Measurements from ENCODE around the gene RBBP8. TPM values are rescaled to one million over a fixed set of nuclear protein-coding genes. Genes with fewer than 3 reads are reported as not detected.

RBBP8 gene
- total and polyA plus RNA-seq, 10 of the 15 experiments (the other 5 are each of a cell fraction or from before 2014, with no cell fraction given): 46.2 to 82.3 (median 68.7) TPM

DNA sequence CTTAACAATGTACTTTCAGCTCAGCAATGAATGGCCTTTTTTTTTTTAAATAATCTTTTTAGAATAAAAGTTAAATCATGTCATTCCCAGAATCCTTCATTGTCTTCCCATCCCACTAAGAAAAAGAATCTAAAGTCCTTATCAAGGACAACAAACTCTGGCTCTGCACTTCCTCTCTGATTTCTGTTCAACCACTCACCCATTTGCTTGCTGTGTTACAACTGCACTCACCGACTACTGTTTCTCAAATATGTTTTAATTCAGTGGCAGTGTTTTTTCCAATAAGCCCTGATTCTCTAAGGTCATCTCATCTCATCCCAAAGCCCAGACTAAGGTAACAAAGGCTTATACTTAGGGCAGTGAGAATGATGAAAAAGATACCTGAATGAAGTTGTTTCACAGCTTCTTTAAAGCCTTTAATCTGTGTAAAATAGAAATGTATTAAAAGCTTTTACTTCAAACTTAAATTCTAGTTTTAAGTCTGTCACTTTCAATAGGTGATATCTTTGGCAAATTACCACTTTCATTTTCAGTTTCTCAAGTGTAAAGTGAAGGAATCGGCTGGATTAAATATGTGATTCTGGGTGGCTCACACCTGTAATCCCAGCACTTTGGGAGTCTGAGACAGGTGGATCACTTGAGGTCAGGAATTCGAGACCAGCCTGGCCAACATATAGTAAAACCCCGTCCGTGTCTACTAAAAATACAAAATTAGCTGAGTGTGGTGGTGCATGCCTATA is 87.6 kb downstream of the RBBP8 start:
- FAIRE-seq (peak; percentile 82), DNase-seq (ENCODE audit: low read depth, low spot score) (no peak), ATAC-seq (peak; percentile 67)
- BruUV-seq (replicated peaks): no TSS peak
- ChIA-PET POLR2A (interaction anchor here (0.7 kb wide), 1 partner anchor 25 kb away, joined by 3 read pairs; no protein-coding TSS in a partner anchor), RAD21 (ENCODE audit: unreplicated experiment) (interaction anchor here (0.6 to 1.4 kb wide), 6 partner anchors 11 to 484 kb away, joined by 3 to 4 read pairs (median 3); no protein-coding TSS in a partner anchor), SMC1A (ENCODE audit: uncharacterized antibody, unreplicated experiment) (interaction anchor here (0.7 to 1.5 kb wide), 3 partner anchors 110 to 339 kb away, joined by 3 to 4 read pairs (median 3); no protein-coding TSS in a partner anchor), CTCF (interaction anchor here (0.9 to 1.3 kb wide), 3 partner anchors 38 to 338 kb away, joined by 3 to 6 read pairs (median 4); no protein-coding TSS in a partner anchor)
- peak overlapping the region; percentile 39; the same call in 1 of the 2 replicates for H3K4me2 ChIP-seq (ENCODE audit: control insufficient read depth, insufficient read depth)
- H3K9me3 ChIP-seq (replicated peaks; ENCODE audit: control insufficient read depth, insufficient read depth, low read length): no peaks in the 10 kb centered on the region
- in situ Hi-C loops (cut with MboI): no loop called here
- peaks cover 0 to 3% of the 10 kb centered on the region in 2 experiments; a peak in 3 of 4 replicates for H3K36me3 ChIP-seq (ENCODE audit: control insufficient read depth in 2 of 2, insufficient read depth in 2 of 2, low read length in 1 of 2)
- peak overlapping the region; percentile 28 for H3K27ac ChIP-seq (ENCODE audit: control insufficient read depth, insufficient read depth)
- H3K9ac ChIP-seq (ENCODE audit: control insufficient read depth, insufficient read depth, low read length): no peak overlapping the region
- intact Hi-C loops (cut with micrococcal nuclease; ENCODE audit: unreplicated experiment): loop anchor here (10.0 kb wide), 1 partner anchor 374 kb away; no protein-coding TSS in a partner anchor
- peak overlapping the region; percentile 58 for H2AFZ ChIP-seq (ENCODE audit: control insufficient read depth, low read depth, low read length)
- H3K79me2 ChIP-seq (ENCODE audit: control insufficient read depth, insufficient read depth, low read length): no peaks in the 10 kb centered on the region
- TF ChIP-seq SRF (IDR thresholded peaks at IDR 0.05; ENCODE audit: low read depth in 2 of 2, low read length in 2 of 2) (no peak), POLR2AphosphoS2 (IDR thresholded peaks at IDR 0.05; ENCODE audit: low read depth, low read length) (no peak), SPI1 (IDR thresholded peaks at IDR 0.05; ENCODE audit: borderline replicate concordance, insufficient read depth, low read depth, low read length) (peak; percentile 56; the same call in 1 of the 2 replicates), BRCA1 (IDR thresholded peaks at IDR 0.05; ENCODE audit: low read depth, low read length) (no peak)
- TF ChIP-seq, protein P1, sequence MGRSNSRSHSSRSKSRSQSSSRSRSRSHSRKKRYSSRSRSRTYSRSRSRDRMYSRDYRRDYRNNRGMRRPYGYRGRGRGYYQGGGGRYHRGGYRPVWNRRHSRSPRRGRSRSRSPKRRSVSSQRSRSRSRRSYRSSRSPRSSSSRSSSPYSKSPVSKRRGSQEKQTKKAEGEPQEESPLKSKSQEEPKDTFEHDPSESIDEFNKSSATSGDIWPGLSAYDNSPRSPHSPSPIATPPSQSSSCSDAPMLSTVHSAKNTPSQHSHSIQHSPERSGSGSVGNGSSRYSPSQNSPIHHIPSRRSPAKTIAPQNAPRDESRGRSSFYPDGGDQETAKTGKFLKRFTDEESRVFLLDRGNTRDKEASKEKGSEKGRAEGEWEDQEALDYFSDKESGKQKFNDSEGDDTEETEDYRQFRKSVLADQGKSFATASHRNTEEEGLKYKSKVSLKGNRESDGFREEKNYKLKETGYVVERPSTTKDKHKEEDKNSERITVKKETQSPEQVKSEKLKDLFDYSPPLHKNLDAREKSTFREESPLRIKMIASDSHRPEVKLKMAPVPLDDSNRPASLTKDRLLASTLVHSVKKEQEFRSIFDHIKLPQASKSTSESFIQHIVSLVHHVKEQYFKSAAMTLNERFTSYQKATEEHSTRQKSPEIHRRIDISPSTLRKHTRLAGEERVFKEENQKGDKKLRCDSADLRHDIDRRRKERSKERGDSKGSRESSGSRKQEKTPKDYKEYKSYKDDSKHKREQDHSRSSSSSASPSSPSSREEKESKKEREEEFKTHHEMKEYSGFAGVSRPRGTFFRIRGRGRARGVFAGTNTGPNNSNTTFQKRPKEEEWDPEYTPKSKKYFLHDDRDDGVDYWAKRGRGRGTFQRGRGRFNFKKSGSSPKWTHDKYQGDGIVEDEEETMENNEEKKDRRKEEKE (IDR thresholded peaks at IDR 0.05): no peak
- peak overlapping the region; percentile 34; the same call in 1 of the 2 replicates for H3K4me3 ChIP-seq
- 65% methylated on average over 5 of the region's 5 CpGs for WGBS (ENCODE audit: insufficient coverage, insufficient replicate concordance, low lambda C conversion rate, missing lambda C conversion rate)
- no peaks in the 10 kb centered on the region for H3K27me3 ChIP-seq (replicated peaks in 1 of 2; ENCODE audit: control insufficient read depth in 2 of 2, insufficient read depth in 2 of 2, low read length in 1 of 2)
- H4K20me1 ChIP-seq (ENCODE audit: control insufficient read depth, insufficient read depth): no peaks in the 10 kb centered on the region
- H3K4me1 ChIP-seq (ENCODE audit: control insufficient read depth, insufficient read depth, low read length): no peaks in the 10 kb centered on the region
